HG03175 (cell line): ENCODE data around the gene PF4V1.

Source experiments
- ATAC-seq: cut with Tn5 transposase; IDR thresholded peaks from one replicate; pipeline ENCODE4 v1.9.1; 2021; ENCODE audit warnings: mild to moderate bottlenecking, moderate library complexity; ENCODE audit not compliant: unreplicated experiment

The PF4V1 gene

GRCh38 chr4:73902038-73902637 lies 49.0 kb downstream of the PF4V1 start:
- no peak for ATAC-seq

GRCh38 chr4:73902817-73903547 lies 49.9 kb downstream of the PF4V1 start:
- ATAC-seq = no peak
